ENCODE results near the gene RPS2. TPM values are rescaled to one million over a fixed set of nuclear protein-coding genes. Genes with fewer than 3 reads are reported as not detected.

The RPS2 gene
- total RNA-seq, 2 donors from 2014 or later: 1,705 to 1,742 TPM

DNA sequence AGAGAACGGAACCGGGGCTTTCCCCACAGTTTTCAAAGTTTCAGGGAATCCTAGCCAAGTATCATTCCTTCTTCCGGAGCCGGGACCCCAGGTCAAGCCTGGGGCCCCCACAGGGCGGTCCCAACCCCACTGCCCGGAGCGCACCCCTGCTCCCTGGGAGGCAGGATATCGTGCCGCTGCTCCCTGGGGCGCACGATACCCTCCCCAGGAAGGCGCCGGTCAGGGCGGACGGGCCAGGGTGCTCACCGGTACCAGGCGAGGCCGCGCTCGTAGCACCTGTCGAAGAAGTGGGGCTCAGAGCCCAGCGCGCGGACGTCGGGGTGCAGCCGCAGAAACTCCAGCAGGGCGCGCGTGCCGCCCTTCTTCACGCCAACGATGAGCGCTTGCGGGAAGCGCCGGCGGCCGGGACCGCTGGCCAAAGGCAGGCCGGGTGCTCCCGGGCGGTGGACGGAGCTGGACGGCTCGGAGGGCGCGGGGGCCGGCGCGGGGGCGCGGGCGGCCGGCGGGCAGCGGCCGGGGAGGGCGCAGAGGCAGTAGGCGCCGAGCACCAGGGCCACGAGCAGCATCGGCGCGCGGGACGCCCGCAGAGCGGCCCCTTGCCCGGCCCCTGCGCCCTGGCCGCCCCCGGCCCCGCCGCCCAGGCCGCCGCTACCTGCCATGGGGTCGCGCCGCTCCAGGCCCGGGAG lies 46.8 kb downstream of the RPS2 start:
- intact Hi-C loops (cut with DNase I, micrococcal nuclease): no loop called here
- no peak for ATAC-seq
- no peak for DNase-seq

DNA sequence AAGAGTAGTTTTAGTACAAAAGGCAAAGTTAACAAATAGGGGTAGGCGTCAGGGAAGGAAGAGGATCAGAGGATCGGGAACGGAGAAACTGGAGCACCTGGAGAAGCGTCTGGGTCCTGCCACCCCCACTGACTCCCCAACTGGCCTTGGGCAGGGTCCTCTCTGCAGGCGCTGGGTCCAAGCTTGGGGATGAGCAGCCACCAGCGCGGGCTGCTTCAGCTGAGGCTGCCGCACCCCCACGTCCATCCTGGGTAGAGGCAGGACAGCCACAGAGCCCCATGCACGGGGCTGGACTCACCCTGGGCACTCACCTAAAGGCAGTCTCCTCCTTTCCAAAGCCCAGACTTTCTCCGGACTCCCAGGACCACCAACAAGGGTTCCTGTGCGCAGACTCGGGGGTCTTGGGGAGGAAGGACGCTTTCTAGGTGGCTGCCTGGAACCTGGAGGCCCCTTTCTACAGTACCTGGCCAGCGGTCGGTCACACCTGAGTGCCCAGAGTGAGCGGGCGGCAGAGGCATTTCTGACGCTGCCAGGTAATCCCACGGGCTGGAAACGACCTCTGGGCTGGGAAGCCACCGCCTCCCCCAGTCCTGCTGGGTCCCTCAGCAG lies 47.5 kb downstream of the RPS2 start:
- ATAC-seq (no peak), DNase-seq (no peak)
- intact Hi-C loops (cut with DNase I, micrococcal nuclease): no loop called here

DNA sequence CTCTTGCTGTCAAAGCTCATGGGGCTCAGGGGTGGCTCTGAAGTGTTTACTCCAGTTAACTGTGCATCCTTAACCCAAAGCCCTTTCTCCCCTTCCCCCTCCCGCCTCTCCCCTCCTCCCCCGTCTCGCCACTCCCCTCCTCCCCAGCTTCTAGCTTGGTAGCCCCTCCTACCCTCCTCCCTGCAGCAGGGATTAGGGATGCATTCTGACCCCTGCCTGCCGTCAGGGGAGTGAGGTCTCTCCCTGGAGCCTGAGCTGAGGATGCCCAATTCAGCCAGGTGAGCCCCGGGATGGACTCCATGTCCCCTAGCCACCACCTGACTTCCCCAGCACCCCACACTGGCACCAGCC lies 48.0 kb downstream of the RPS2 start:
- intact Hi-C loops (cut with DNase I, micrococcal nuclease): no loop called here
- ATAC-seq (no peak), DNase-seq (no peak)

DNA sequence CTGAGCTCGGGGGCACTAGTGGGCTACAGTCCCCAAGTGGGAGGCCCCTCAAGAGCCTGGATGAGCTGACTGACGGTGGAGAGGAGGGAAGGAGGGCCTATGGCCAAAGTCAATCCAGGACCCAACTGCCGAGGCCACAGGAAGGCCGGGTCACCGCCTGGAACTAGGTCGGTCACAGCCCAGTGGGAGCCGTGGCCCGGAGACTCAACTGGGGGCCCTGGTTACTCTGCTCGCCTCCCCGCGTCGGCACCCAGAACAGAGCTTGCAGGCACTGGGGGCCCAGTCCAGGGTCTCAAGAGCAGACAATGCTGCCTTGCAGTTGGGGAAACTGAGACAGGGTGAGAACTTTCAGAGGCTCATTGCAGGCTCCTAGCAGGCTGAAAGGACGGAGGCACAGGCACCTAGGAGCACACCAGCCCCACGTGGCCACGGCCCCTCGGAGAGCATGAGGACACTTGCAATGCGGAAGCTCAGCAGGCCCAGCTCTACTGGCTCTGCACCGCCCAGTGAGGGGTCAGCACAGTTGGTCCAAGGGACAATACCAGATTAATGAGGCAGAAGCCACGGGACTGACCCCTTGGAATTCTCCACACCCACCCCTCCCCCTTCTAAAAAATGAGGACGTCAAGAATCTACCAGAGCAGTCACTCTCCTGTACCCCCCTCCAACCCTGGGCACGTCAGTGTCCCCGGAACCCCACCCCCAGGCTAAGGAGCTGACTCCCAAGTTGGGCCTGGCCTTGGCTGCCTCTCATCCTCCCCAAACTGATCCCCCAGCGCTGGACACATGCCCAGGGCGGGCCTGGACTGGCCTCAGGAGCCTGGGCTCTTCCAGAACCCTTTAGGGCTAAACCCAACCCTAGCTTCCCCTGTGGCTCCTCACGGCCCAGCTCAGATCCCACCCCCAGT lies 48.6 kb downstream of the RPS2 start:
- DNase-seq (no peak), ATAC-seq (no peak)
- intact Hi-C loops (cut with DNase I, micrococcal nuclease): no loop called here

DNA sequence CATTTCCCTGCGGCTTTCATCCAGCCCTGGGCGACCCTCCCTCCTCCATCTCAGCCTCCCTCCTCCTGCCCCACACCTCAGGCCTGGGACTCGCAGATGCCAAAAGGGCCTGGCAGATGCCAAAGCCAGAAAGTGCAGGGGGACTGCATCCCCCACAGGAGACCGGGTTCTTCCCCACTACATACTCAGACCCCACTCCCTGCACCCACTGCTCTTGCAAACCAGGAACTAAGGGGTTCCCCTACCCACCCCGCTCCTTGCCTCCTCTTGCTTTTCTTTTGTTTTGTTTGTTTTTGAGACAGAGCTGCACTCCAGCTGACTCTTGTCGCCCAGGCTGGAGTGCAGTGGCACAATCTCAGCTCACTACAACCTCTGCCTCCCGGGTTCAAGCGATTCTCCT lies 49.6 kb downstream of the RPS2 start:
- intact Hi-C loops (cut with DNase I, micrococcal nuclease): no loop called here
- ATAC-seq (no peak), DNase-seq (no peak)

DNA sequence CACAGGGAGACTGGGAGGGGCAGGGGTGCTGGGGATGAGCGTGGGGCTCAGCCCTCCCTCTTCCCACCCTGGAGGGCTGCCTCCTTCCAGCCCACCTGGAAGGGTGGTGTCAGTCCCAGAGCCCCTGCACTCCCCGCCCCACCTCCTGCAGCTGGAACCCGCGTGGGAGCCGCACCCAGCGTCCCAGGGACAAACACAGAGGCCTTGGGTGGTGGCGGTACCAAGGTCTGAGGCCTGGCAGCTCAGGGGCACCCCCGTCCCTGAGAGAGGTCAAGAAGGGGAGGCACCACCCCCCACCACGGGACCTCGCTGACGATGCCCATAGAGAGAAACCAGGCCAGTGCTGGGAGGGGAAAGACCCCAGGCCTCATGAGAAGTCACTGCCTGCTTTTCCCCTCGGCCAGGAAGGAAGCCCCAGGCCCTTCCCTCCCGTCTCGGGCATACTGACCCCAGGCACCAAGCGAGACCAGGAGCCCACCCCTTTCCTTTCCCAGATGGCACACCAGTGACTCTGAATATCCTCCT lies 50.5 kb downstream of the RPS2 start:
- DNase-seq: no peak
- intact Hi-C loops (cut with DNase I, micrococcal nuclease): no loop called here
- ATAC-seq: peak; percentile 17

DNA sequence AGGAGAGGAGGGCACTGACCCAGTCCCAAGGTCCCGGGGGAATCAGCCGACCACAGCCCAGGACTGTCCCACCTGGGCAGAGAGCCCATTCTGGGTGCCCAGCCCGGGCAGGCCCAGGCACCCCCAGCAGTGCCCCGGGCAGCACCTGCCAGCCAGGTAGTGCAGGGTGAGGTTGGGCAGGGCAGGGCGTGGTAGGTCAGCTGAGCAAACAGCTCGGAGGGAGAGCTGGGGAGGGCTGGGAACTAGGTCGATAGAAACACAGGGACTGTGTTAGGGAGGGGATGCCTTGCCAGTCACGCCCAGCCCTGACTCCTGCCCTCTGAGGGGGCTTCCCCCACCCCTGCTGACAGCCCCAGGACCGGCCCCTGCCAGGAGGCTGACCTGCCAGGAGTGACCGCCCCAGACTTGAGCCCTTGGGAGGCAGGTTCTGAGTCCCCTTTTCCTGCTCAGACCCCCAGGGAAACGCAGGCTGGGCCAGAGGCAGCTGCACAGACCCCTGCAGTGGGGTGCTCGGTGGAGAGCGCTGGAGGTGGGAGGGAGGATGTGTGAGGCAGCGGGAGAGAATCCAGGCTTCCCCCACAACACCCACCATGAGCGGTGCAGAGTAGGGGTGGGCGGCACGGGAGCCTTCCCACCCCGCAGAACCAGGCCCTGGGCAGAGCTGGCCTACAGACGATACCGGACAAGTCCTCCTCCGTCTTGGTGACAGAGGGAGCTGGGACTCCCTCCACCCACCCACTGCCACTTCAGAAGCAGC lies 51.1 kb downstream of the RPS2 start:
- peak; percentile 81 for ATAC-seq
- intact Hi-C loops (cut with DNase I, micrococcal nuclease): no loop called here
- DNase-seq: peak; percentile 90 to 95

DNA sequence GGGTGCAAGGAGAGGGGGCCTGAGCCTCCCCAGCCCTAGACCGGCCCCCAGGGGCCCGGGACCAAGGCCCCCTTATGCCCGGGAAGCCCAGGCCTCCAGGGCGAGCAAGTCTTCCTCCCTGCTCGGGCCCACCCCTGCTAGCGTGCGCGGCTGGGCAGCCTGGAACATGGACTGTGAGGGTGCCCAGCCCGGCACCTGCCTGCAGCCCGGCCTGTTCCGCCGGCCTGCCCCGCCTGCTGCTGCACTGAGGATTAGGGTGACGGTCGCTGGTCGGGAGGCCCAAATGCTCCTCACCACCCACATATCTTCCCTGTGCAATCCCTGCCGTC lies 52.4 kb downstream of the RPS2 start:
- DNase-seq: no peak
- intact Hi-C loops (cut with DNase I, micrococcal nuclease): no loop called here
- ATAC-seq: no peak

Other genes with a start within 250 kb of the RPS2 start
- gene NME3, start 193.3 kb downstream of the RPS2 start, total RNA-seq: 10 to 100 TPM; 59.5 to 62.9 TPM
- gene EME2, start 192.0 kb downstream of the RPS2 start, total RNA-seq: 10 to 100 TPM; 22.1 to 34.9 TPM
- gene MRPS34, start 191.7 kb downstream of the RPS2 start, total RNA-seq: 100 to 1,000 TPM; 103 to 133 TPM
- 10 to 100 TPM; 37.9 to 49.1 TPM for gene SPSB3, start 182.3 kb downstream of the RPS2 start, total RNA-seq
- 10 to 100 TPM; 29.4 to 34.4 TPM for gene NUBP2, start 181.9 kb downstream of the RPS2 start, total RNA-seq
- 1 to 10 TPM in 1 of 2 donors, under 1 TPM in 1; 0.58 to 1.3 TPM for gene IGFALS, start 171.1 kb downstream of the RPS2 start, total RNA-seq
- 10 to 100 TPM; 64.5 to 85.0 TPM for gene HAGH, start 138.0 kb downstream of the RPS2 start, total RNA-seq
- 10 to 100 TPM; 60.0 to 66.9 TPM for gene FAHD1, start 137.6 kb downstream of the RPS2 start, total RNA-seq
- not detected for gene MEIOB, start 92.7 kb downstream of the RPS2 start, total RNA-seq
- gene HS3ST6, start 46.4 kb downstream of the RPS2 start, total RNA-seq: 10 to 100 TPM in 1 of 2 donors, under 1 TPM in 1; 0.31 to 11.8 TPM
- gene MSRB1, start 21.6 kb downstream of the RPS2 start, total RNA-seq: 10 to 100 TPM; 46.0 to 46.6 TPM
- gene RPL3L, start 10.1 kb downstream of the RPS2 start, total RNA-seq: not detected
- 100 to 1,000 TPM; 224 to 273 TPM for gene NDUFB10, start 5.3 kb downstream of the RPS2 start, total RNA-seq
- gene RNF151, start 2.0 kb upstream of the RPS2 start, total RNA-seq: not detected
- 10 to 100 TPM; 22.0 to 23.6 TPM for gene TBL3, start 7.2 kb upstream of the RPS2 start, total RNA-seq
- 10 to 100 TPM; 34.6 to 49.0 TPM for gene NOXO1, start 16.6 kb upstream of the RPS2 start, total RNA-seq
- 10 to 100 TPM; 73.7 to 82.3 TPM for gene GFER, start 19.4 kb upstream of the RPS2 start, total RNA-seq
- gene SYNGR3, start 25.1 kb upstream of the RPS2 start, total RNA-seq: 1 to 10 TPM; 1.6 to 3.0 TPM
- 10 to 100 TPM; 45.8 to 52.8 TPM for gene ZNF598, start 45.0 kb upstream of the RPS2 start, total RNA-seq
- 1 to 10 TPM; 1.9 to 2.5 TPM for gene NPW, start 55.0 kb upstream of the RPS2 start, total RNA-seq
- 10 to 100 TPM; 69.3 to 73.7 TPM for gene NHERF2, start 62.1 kb upstream of the RPS2 start, total RNA-seq
- gene NTHL1, start 83.0 kb upstream of the RPS2 start, total RNA-seq: 10 to 100 TPM; 27.3 to 29.5 TPM
- 100 to 1,000 TPM; 115 to 118 TPM for gene TSC2, start 83.2 kb upstream of the RPS2 start, total RNA-seq
- 10 to 100 TPM; 75.1 to 76.7 TPM for gene PKD1, start 171.1 kb upstream of the RPS2 start, total RNA-seq
- 10 to 100 TPM; 24.9 to 27.2 TPM for gene RAB26, start 183.8 kb upstream of the RPS2 start, total RNA-seq
- 10 to 100 TPM; 94.5 to 99.8 TPM for gene TRAF7, start 191.0 kb upstream of the RPS2 start, total RNA-seq
- gene CASKIN1, start 231.8 kb upstream of the RPS2 start, total RNA-seq: under 1 TPM; 0.11 to 0.15 TPM
- gene MLST8, start 240.6 kb upstream of the RPS2 start, total RNA-seq: 10 to 100 TPM; 26.7 to 31.4 TPM
- gene BRICD5, start 246.0 kb upstream of the RPS2 start, total RNA-seq: 10 to 100 TPM in 1 of 2 donors, 1 to 10 TPM in 1; 6.1 to 14.4 TPM

Data from left colon (tissue), 2 donors.